ENCODE measurements around the gene FHDC1.

DNA sequence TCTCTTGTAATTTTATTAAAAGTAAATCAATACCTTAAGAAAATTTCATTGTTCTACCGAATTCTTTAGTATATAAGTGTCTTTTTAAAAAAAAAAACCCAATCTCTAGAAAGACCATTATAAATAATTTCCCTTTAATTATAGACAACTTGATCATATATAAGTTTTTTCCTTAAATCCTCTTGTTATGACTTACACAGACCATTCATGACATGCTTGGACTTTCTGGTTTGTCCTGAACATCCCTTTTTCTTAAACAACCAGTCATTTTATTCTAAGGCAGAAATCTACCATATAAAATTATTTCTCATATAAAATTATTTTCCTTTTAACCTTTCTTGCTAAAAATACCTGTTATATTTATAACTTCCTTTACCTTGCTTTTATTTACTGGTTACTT, 15.4 kb upstream of the FHDC1 start:
- TF ChIP-seq, protein P1, sequence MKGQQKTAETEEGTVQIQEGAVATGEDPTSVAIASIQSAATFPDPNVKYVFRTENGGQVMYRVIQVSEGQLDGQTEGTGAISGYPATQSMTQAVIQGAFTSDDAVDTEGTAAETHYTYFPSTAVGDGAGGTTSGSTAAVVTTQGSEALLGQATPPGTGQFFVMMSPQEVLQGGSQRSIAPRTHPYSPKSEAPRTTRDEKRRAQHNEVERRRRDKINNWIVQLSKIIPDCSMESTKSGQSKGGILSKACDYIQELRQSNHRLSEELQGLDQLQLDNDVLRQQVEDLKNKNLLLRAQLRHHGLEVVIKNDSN (IDR thresholded peaks at IDR 0.05), result no peak
- TF ChIP-seq TAF1 (IDR thresholded peaks at IDR 0.05; ENCODE audit: low read depth), result no peak
- TF ChIP-seq YY1 (IDR thresholded peaks at IDR 0.05; ENCODE audit: low read depth), result no peak
- no peak for TF ChIP-seq RAD21 (IDR thresholded peaks at IDR 0.05; ENCODE audit: low read depth)
- no peak for TF ChIP-seq ZBTB7A (IDR thresholded peaks at IDR 0.05; ENCODE audit: low read depth)

Measured in Ishikawa (cell line).